ENCODE data around the gene VPS8.
"Not testable (repeated sequence)": the region's sequence is repeated elsewhere in the genome, so short reads cannot be mapped to it uniquely, and the experiment has no call there.

The VPS8 gene

DNA sequence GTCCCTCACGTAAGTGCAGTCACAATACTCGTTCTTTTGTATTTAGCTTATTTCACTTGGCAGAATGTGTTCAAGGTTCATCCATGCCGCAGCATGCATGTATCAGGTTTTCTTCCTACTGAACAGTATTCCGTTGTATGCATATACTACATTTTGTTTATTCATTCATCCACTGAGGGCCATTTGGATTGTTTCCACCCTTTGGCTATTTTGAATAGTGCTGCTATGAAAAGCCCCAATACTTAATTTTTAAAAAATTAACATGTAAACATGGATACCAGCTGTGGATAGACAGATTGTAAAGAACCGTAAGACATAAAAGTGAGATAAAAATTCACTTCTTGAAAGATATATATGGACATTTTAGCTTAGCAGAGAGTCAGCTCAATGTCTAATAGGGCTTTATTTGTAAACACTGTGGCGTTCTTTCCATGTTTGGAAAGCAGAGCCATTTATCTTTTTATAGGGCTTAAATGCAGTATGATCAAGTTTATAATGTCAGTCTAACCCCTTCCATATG is 115.9 kb downstream of the VPS8 start:
- no peak for DNase-seq

DNA sequence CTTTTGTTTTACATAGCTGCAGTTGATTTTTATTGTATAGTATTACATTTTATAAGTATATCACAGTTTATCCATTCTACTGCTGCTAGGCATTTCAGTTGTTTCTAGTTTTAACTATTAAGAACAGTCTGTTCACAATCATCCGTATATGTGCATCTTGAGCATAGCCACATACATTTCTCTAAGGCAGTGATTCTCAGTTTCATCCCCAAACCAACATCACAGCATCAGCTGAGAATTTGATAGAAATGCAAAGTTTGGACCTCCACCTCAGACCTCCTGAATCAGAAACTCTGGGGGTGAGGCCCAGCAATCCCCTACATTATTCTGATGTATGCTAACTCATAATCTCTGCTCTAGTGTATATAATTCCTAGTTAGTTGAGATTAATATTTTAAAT is 120.8 kb downstream of the VPS8 start:
- DNase-seq, result no peak

DNA sequence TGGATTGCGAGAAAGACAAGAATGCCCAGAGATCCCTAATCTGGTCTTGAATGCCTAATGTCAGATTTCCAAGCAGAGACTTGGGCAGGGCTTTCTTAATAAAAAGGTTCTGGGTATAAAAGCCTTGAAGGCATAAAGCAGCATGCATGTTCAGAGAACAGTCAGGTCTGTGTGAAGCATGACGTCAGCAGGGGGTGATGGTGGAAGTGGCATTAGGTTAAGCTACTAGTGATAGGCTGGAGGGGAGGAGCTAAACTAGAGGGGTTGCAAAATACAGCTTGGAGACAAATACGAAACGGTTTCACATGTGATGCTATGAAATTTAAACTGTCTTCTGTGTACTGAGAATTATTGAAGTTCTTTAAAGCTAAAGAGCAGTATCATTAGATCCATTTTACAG is 125.6 kb downstream of the VPS8 start:
- DNase-seq, result no peak

DNA sequence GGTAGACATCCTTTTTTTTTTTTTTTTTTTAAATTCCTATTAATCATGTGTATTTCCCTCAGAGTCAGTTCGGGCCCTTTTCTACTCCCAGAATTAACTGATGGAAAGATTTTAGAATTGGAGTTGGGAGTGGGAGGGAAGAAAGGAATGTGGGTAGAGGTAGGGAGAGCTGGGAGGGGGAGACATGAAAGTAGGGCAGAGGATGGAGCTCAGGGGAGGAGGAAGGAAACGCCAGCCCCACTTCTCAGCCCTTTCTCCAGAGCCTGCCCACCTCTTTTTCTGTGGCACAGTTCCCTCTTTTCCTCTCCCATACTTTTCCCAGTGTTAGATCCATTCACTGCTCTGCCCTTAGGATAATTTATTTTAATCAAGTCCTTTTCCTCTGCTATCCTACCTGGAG is 129.4 kb downstream of the VPS8 start:
- no peak for DNase-seq

DNA sequence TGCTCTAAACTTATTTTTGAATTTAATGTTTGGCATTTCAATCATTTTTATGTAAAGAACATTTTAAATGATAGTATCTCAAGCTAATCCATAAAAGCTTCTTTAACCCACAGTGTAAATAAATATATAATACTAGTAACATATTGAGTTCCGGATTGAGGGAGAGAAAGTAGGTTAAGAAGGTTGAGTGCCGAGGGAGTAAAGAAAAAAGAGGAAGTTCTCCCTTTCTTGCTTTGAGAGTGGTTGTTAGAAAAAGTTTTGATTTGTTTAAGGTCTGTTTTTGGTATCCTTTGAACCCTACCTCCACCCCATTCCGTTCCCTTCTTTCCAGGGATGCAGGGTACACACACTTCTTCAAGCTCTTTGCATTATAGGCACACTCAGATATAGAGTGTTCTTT is 130.8 kb downstream of the VPS8 start:
- no peak for DNase-seq

DNA sequence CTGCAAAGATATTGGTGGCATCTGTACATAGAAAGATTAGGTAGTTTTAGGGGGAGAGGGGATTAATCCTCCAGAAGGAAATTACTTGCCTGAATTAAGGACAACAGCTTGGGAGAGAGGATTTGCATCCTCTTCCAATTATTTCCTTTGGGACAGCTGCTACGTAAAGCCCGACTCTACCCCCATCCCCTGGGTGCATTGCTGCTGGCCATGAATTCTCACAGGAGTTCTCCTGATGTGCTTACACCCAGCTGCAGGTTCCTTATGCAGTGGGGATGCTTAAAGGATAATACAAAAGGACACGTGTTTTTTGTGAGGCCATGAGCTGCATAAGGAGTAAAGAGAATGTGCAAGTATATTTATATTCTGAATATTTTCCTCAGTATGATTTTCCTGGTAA is 132.3 kb downstream of the VPS8 start:
- no peak for DNase-seq

DNA sequence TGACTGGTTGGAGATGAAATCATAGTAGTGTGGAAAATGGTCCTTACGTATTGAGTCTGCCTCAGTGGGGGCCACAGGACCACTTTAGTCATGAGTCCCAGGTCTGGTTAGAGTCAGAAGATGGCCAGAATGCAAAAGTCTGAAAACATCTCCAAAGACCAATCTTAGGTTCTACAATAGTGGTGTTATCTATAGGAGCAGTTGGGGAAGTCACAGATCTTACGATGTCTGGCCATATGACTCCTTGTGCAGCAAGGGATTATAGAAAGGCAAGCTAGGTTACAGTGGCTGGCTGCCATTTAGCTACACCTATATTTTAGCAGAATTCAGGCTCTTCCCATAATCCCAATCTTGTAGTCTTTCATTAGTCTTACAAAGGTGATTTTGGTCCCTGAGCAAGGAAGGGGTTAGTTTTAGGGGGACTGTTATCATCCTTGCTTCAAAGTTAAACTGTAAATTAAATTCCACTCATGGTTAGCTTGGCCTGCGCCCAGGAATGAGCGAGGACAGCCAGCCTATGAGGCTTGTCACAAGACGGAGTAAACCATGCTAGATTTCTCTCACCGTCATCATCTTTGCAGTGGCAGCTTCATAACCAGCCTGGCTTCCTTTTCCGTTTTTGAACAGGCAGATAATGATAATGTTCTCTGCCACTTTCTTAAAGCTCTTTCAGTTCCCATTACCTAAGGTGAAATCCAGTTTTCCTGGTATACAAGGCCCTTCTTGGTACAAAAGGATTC is 134.1 kb downstream of the VPS8 start:
- no peak for DNase-seq

DNA sequence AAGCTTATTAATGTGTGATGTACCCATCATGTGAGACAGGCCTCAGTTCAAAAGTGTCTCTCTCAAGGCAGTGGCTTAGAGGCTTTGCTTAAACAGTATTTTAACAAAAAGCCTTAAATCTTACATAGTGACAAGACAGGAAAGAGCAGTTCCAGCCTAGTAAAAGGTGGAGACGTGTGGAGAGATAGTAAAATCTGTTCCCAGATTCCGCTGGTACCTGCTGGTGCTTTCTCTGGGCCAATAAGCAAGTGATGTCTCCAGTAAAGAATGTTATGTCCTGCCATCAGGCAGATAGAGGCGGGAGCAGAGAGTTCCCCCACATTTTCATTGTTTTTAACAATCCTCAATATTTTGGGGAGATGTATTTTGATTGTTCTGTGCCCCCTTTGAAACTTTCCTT is 135.0 kb downstream of the VPS8 start:
- DNase-seq, result no peak

DNA sequence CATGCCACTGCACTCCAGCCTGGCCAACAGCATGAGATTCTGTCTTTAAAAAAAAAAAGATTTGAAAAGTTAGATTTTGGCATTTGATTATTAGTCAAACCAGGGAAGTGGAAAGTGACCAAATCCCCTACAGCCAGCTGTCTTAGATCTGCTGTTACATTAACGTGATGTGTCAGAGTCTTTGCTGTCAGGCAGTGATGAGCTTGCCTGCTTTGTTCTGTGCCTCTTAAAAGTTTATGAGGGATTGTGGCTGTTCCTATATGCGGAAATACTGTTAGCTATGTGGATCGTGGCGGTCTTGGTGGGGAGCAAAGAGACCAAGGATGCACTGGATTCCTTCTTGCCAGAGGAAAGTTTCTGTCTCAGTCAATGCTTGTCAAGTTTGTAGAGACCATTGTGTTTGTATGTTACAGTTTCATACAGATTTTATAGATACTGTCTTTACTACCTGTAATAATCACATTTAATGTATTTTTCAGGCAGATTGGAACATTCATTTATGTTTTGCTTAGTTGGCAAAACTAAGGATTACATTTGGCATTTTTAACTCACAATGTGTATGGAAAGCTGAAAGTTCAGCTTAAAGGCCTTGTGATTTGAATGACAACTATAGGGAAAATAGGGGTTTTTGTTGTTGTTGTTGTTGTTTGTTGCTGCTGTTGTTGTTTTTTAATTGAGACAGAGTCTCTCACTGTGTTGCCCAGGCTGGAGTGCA is 137.4 kb downstream of the VPS8 start:
- DNase-seq, result no peak

DNA sequence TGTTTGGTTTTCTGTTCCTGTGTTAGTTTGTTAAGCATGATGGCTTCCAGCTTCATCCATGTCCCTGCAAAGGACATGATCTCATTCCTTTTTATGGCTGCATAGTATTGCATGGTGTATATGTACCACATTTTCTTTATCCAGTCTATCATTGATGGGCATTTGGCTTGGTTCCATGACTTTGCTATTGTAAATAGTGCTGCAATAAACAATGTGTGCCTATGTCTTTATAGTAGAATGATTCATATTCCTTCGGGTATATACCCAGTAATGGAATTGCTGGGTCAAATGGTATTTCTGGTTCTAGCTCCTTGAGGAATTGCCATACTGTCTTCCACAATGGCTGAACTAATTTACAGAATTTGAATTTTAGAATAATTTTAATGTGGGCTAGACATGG is 138.8 kb downstream of the VPS8 start:
- not testable (repeated sequence) for DNase-seq

DNA sequence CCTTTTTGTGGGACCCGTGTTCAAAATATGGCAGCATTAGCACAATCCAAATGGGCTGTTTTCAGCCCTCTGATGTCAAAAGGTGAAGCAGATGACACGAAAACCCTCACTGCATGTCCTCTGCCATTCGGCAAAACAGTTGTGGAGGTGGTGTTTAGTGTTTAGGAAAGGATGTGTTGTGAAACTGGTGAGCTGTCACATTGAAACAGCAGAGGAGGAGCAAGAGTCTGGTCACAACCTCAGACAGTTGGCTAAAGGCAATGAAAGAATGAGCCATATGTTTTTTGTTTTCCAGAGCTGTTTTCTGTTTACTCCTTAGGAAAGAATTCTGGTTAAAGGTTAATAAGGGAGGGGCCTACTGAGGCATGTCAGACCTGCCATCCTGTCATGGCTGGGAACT is 140.7 kb downstream of the VPS8 start:
- no peak for DNase-seq

DNA sequence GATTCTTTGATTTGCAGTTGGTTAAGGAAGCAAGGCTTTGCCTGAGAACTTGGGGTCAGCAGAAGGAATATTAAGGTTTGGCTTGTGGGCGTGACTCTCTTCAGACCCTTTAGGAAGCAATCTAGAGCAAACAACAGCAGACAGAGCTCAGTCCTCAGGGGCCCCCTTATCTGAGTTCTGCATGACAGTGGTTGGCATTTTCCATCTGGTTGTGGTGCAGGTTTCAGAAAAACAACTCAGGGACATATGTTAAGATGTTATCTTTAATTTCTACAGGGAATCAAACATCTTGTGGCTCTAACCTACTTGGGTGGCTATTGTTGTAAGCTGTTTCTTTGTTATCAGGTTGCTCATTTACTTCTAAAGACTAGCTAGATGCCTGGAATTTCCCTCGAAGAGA is 141.4 kb downstream of the VPS8 start:
- no peak for DNase-seq

DNA sequence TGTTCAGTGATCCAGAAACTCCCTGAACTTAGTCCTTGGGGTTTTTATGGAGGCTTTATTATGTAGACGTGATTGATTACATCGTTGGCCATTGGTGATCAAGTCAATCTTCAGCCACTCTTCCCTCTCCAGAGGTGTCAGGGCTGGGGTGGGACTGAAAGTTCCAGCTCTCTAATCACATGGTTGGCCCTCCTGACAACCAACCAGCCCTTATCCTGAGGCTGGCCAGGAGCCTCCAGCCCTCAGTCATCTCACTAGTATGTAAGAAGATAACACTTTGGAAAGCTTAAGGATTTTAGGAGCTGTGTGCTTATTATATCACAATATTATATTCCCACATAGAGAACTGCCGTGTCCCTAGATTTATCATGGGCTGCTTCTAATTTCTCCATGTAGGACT is 142.3 kb downstream of the VPS8 start:
- DNase-seq, result no peak

DNA sequence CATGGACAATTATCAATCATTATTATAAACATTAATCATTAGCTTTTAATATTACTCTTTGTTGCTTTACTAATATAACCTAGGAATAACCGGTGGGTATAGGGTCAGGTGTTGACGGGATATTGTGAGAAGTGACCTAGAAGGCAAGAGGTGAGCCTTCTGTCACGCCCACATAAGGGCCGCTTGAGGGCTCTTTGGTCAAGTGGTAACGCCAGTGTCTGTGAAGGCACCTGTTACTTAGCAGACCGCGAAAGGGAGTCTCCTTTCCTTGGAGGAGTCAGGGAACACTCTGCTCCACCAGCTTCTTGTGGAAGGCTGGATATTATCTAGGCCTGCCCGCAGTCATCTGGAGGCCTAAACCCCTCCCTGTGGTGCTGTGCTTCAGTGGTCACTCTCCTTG is 142.9 kb downstream of the VPS8 start:
- not testable (repeated sequence) for DNase-seq

DNA sequence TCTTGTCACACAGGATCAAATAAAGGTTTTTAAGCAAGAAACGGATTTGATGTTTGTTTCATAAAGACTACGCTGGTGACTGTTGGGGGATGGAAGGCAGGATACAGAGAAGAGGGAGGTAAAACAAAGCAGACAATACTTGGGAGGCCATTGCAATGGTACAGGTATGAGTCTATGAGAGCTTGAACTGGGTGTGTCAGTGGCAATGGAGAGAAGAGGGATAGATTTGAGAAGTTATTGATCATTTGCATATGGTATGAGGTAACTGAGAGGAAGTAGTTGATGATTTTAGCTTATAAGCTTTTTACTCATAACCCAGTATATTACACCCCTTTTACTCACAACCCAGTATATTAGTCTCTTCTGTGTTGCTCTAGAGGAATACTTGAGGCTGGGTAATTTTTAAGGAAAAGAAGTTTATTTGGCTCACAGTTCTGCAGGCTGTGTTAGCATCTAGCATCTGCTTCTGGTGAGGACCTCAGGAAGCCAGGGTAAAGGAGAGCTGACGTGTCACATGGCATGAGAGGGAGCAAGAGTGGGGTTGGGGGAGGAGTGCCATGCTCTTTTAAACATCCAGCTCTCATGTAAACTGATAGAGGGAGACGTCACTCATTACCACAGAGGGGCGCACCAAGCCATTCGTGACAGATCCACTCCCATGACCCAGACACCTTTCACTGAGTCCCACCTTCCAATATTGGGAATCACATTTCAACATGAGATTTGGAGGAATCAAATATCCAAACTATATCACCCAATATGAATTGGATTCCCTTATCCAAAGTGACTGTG is 153.9 kb downstream of the VPS8 start:
- no peak for DNase-seq

DNA sequence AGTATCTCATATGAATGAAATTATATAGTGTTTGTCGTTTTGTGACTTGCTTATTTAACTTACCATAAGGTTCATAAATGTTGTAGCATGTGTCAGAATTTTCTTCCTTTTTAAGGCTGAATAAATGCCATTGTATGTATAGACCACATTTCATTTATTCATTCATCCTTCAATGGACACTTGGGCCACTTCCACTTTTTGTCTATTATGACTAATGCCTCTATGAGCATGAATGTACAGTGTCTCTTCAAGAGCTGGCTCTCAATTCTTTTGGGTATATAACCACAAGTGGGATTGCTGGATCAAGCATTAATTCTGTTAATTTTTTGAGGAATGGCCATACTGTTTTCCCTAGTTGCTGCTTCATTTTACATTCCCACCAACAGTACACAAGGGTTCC is 156.1 kb downstream of the VPS8 start:
- no peak for DNase-seq

DNA sequence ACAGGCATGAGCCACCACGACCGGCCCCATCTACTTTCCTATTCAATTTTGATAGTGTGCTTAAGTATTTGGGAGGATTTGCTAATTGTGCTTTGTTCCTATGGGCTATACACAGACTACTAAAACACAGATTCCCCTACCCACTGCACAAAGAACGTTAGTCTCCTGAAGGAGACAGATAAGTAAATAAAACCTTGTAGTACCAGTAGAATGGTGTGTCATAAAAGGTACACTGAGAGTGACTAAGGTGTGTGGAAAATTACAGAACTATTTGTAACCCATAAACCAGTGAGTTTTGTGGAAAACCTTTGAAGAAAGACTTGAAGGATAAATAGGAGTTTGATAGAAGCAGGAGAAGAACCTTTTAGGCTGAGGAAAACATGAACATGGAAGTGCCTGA is 158.2 kb downstream of the VPS8 start:
- DNase-seq, result no peak

DNA sequence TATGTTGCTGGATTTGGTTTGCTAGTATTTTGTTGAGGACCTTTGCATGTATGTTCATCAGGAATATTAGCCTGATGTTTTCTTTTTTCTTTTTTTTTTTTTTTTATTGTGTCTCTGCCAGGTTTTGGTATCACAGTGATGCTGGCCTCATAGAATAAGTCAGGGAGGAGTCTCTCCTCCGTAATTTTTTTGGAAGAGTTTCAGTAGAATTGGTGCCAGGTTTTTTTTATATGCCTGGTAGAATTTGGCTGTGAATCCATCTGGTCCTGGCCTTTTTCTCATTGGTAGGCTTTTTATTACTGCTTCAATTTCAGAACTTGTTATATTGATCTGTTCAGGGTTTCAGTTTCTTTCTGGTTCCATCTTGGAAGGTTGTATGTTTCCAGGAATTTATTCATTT is 165.8 kb downstream of the VPS8 start:
- no peak for DNase-seq

DNA sequence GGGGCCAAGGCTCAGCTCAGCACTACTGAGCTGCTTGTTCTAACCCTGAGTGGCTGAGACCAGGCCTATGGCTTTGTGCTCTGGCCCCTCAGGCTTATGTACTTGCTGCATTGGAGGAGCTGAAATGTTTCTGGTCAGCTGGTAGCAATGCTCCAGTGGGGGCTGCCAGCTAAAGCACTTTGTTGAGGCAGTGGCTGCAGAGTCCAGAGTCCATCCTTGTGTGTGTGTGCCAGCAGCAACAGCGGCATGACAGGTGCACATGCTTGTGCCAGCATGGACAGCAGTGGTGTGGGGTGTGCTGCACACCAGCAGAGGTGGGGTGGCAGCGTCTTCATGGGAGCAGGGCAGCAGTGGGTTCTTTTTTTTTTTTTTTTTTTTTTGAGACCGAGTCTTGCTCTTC is 169.1 kb downstream of the VPS8 start:
- DNase-seq, result no peak

DNA sequence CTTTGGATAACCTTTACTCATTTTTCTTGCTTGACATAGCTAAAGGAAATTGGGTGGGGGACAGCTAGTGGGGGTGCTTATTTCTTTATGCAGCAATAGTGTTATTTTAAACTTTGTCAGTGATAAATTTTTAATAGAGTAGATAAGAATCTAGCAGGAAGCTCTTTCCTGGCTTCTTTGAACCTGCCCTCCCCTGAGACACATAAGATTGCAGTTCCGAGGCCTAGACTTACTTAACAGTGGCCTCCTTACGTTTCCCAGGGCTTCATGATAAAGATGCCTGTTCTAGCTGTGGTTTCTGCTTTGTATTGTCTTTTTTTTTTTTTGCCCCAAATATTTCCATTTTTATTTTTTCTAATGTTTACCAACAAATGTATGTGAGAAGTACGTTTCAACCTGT is 170.1 kb downstream of the VPS8 start:
- no peak for DNase-seq

DNA sequence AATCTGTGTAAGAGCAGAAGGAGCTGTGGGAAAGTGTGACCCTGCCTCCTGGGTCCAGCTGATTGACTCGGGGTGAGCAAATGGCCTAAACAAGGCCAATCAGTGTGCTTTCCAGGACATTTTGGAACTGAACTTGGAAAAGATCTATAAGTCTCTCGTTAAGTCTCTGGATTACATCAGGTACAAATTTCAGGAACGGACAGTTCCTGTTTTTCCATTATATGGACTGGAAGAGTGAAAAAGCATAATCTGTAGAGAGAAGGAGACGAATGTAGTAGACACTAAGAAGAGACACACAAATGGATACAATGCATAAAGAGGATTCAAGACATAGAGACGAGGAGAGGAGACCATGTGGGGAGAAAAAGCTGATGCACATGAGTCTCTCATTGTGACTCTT is 173.6 kb downstream of the VPS8 start:
- no peak for DNase-seq

DNA sequence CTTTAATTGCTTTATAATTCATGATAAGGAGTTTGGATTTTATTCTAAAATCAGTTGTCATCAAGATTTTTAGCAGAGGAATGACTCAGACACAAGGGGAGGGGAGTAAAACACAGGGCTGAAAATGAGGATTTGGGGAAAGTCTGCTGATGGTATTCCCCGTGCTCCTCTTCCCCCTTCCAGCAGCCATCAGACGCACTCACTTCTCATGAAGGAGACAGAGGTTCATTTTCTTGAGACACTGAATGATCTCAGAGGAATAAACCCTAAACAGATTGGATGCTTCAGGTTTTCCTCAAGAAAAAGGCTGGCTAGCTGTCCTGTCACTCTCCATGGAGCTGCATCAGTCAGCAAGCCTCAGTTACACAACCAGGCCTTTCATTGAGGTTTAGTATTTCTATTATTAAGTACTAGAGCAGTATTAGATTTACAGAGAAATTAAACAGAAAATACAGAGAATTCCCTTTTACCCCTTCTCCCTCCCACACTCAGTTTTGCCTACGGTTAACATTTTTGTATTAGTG is 174.5 kb downstream of the VPS8 start:
- no peak for DNase-seq

DNA sequence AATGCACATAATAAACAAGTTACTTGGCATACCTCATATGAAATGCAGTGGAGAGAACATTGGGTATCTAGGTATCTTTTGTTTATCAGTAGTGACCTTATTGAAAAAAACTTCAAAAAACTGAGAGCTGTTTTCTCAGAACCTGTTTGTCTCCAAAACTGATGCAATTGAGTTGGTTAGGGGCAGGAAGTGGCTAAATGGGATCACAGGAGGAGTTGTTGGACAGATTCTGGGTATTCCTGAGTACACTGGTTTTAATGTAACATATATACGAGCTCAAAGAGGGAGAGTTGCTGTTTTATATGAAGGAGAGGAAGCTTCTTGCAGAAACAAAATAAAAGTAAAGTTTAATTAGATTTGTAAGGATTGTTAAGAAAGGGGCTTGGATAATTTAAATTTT is 181.4 kb downstream of the VPS8 start:
- DNase-seq, result no peak

DNA sequence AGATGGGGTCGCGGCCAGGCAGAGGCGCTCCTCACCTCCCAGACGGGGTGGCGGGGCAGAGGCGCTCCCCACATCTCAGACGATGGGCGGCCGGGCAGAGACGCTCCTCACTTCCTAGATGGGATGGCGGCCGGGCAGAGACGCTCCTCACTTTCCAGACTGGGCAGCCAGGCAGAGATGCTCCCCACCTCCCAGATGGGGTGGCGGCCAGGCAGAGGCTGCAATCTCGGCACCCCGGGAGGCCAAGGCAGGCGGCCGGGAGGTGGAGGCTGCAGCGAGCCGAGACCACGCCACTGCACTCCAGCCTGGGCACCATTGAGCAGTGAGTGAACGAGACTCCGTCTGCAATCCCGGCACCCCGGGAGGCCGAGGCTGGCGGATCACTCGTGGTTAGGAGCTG is 191.9 kb downstream of the VPS8 start:
- DNase-seq, result not testable (repeated sequence)

Data from stimulated activated CD4-positive, alpha-beta T cell treated with anti-CD3 and anti-CD28 coated beads, Interleukin-4, amount 100 ng/mL, for 24 hours (primary cell).